GM12873 (cell line): ENCODE results near the gene YY1.

Experiments
- TF ChIP-seq, protein P1 (sequence below): IDR thresholded peaks from 2 replicates; pipeline ENCODE4 v1.5.1; 2012; ENCODE audit warnings: low read depth, mild to moderate bottlenecking, moderate library complexity, low read length, control low read depth; ENCODE audit not compliant: insufficient read depth; ENCODE audit errors: missing control alignments

The YY1 gene

DNA sequence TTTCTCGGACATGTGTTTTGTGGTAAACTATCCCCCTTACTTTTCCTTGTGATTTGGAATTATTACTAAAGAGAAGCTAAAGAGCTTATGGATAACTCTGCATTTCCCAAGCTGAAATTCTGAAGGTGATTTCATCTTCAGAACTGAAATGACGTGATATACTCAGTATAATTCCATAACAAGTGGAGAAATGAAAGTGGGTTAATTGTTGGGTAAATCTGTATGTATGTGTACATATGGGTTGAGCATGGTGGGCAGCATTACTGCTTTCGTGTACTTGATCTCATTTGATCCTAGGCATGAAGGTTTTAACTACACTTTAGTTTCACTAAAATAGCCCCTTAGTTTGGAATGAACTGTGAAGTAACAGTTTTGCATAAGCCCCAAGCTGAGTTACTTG is 4.1 kb downstream of the YY1 start:
- TF ChIP-seq, protein P1, sequence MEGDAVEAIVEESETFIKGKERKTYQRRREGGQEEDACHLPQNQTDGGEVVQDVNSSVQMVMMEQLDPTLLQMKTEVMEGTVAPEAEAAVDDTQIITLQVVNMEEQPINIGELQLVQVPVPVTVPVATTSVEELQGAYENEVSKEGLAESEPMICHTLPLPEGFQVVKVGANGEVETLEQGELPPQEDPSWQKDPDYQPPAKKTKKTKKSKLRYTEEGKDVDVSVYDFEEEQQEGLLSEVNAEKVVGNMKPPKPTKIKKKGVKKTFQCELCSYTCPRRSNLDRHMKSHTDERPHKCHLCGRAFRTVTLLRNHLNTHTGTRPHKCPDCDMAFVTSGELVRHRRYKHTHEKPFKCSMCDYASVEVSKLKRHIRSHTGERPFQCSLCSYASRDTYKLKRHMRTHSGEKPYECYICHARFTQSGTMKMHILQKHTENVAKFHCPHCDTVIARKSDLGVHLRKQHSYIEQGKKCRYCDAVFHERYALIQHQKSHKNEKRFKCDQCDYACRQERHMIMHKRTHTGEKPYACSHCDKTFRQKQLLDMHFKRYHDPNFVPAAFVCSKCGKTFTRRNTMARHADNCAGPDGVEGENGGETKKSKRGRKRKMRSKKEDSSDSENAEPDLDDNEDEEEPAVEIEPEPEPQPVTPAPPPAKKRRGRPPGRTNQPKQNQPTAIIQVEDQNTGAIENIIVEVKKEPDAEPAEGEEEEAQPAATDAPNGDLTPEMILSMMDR, result no peak

DNA sequence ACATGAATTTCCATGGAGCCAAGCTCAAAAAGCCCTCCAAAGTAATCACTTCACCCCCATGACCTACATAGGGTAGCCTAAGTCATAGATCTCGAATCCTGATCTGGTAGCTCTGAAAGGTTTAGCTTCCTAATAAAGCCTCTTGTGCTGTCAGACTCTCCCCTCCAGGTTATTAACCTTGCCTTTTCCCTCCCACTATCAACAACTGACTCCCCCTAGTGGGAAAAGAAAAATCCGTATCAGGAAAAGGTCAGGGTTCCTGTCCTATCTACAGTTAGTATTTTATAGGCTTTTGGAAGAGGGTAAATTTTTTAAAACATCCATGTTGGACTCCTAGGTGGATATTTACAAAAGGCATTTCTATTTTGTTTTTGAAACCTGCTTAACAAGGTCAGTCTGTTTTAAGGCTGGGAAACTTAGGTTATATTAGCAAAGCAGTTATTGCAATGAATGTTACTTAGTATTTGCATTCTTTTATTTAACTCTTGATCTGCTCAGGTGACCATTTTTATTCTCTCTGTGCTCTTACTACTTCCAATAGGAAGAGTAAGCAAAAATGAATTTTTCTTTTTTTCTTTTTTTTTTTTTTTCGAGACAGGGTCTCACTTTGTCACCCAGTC is 8.0 kb downstream of the YY1 start:
- TF ChIP-seq, protein P1, result peak; percentile 44

DNA sequence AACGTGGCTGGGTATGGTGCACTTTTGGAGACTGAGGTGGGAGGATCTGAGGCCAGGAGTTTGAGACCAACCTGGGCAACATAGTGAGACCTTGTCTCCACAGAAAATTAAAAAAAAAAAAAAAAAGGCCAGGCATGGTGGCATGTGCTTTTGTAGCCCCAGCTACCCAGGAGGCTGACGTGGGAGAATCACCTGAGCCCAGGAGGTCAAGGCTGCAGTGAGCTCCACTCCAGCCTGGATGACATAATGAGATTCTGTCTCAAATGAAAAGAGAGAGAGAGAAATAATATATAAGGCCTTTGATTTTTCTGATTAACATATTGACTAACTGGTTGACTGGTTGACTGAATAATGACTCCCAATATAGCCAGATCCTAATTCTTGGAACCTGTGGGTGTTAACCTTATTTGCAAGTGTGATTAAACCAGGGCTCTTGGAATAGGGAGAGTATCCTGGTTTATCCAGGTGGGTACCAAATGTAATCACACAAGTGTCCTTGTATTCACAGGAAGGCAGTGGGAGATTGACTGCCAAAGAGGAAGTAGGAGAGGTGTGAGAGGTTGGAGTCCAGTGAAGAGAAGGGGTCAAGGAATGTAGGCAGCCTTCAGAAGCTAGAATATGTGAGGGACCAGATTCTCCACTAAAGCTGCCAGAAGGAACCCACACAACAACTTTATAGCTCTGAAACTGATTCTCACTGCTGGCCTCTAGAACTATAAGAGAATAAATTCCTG is 12.0 kb downstream of the YY1 start:
- TF ChIP-seq, protein P1, result no peak

DNA sequence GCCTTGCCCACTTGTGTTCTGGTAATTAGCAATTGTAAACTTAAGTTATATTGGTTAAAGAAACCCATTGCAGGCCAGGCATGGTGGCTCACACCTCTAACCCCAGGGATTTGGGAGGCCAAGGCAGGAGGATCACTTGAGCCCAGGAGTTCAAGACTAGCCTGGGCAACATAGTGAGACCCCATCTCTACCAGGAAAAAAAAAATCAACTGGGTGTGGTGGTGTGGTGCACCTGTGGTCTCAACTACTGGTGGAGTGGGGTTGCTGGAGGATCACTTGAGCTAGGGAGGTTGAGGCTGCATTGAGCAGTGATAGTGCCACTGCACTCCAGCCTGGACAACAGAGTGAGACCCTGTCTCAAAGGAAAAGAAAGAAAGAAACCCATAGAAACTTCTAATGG is 13.7 kb downstream of the YY1 start:
- TF ChIP-seq, protein P1, result no peak

DNA sequence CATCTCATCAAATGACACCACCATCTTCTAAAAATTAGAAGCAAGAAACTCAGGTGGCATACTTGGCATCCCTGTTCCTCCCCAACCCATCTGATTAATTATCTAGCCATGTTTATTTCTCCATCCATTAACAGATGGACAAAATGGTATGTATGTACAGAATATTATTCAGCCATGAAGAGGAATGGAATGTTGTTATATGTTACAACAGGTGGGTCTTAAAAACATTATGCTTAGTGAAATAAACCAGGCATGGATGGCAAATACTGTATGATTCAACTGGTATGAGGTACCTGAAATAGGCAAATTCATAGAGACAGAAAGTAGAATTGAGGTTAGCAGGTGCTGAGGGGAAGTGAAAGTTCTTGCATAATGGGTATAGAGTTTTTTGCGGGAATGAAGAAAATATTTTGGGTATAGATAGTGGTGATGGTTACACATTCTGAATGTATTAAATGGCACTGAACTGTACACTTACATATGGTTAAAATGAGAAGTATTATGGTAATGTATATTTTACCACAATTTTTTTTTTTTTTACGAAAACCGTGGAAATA is 17.5 kb downstream of the YY1 start:
- TF ChIP-seq, protein P1, result no peak

DNA sequence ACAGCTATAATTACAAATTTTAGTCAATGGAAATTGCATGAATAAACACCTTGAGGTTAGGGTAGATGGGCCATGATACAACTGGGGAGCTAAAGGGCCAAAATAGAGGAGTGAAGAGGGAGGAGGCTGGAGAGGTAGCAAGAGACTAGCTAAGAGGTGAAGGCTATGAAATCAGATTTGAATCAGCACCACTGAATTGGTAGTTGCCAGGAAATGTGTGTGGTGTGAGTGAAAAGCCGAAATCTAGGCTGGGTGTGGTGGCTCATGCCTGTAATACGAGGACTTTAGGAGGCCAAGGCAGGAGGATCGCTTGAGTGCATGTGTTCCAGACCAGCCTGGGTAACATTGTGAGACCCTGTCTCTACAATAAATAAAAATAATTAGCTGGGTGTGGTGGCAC is 22.7 kb downstream of the YY1 start:
- TF ChIP-seq, protein P1, result no peak

DNA sequence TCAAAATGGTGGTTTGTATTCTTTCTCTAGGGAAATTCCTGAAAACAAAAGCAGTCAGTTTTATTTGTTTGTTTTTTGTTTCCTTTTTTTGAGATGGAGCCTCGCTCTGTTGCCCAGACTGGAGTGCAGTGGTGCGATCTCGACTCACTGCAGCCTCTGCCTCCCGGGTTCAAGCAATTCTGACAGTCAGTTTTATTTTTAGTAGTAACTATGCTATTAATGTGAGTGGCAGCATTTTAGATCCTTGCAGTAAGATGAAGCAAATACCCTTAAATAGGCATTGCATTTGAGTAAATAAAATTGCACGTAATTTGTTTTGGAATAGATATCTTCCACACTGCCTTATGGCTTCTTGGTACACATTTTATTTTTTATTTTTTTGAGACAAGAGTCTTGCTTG is 23.6 kb downstream of the YY1 start:
- TF ChIP-seq, protein P1, result no peak
